Stimulated activated CD4-positive, alpha-beta T cell treated with anti-CD3 and anti-CD28 coated beads, Interleukin-1b, Interleukin-23, amount 100 ng/mL, for 1 hour (primary cell): ENCODE results near the gene PLVAP.

ENCODE experiments used
- DNase-seq, 2 donors: peaks; one replicate each; pipeline ENCODE4 v3.0.0-alpha.2; 2020; ENCODE audit warnings: low read depth in 2 of 2

PLVAP gene

DNA sequence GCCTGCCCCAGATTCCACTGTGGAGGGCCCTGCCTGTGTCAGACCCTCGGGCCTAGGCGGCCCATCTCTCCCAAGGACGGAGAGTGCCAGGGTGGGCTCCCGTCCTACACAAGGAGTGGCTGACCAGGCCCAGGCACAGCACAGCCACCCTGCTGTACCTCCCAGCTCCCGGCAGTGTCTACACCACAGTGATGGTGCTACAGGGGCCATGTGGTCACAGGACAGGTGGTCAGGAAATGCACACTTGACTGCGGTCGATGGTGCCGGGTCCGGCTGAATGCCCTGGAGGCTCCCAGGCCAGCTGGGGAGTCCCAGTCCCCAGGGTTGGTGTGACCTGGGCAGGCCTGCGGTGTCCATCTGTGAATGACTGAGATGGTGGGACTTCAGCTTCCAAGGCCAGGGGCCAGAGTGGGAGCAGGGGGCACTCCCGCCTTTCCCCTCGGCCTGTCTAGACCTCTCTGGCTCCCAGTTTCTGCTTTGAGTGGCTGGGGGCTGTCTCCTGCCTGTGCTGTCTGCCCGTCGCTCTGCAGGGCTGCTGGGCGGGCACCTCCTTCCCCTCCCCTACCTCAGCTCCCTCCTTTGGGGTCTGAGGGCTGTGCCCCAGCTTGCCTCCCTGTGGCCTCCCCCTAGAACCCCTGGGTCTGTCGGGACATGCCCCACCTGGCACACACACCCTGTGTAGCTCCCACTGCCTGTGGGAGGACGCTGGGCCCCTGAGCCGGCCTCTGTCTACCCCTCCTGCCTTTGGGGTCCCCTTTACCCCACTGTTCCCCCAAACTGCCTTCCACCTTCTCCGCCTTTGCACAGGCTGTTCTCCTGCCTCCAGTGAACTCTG is 55.3 kb downstream of the PLVAP start:
- DNase-seq, result no peak

- DNase-seq, result no peak
Measured at GRCh38 chr19:17320435-17320834, 56.7 kb downstream of the PLVAP start.

GRCh38 chr19:17319473-17320238 is 57.5 kb downstream of the PLVAP start:
- no peak for DNase-seq

DNA sequence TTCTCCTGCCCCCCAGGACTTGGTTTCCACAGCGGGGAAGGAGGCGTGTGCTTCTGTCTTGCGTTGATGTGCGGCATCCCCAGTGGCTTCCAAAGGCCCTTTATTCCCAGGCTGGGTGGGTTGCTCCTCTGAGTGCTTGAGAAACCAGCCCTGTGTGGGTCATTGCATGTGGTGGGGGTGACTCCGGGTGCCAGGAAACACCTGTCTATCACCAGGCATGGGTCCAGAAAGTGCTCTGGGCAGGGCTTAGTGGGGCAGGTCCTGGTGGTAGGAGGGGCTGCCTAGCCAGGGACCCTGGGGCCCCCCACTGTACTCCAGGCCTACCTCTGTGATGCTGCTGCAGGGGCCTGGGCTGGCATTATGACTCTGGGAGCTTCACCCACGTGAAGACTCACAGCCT is 58.2 kb downstream of the PLVAP start:
- DNase-seq, result no peak

- no peak for DNase-seq
Measured at GRCh38 chr19:17314007-17314593, 63.0 kb downstream of the PLVAP start.

- no peak for DNase-seq
Measured at GRCh38 chr19:17312189-17313113, 64.7 kb downstream of the PLVAP start.

DNA sequence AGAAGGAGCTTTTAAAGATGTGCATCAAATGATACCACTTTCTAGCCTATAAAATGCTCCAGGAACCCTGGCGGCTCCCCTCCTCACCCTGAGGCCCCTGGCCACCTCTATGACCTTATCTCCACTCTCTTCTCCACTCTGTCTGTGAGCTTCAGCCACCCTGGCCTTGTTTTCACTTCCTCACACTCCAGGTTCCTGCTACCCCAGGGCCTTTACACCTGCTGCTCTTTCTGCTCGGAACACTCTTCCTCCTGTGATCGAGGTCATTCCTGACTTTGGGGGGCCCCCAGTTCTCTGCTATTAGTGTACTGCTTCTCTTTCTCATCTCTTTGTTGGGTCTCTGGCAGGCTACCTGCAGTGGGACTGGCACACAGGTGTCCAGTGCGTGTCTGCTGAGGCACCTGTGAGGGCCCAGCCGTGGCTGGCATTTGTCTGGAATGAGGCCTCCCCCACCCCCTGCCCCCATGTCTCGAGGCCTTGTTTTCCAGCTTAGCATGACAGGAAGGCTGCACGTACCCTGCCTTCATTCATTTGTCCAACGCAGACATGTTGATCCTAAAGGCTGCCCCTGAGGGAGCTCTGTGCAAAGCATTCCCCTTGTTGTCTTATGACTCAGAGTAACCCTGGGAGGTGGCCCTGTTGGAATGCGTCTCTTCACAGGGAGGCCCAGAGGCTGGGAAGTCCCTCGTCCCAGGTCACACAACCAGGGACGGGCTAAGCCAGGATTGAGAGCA is 65.5 kb downstream of the PLVAP start:
- DNase-seq, result no peak

GRCh38 chr19:17309965-17310461 is 67.1 kb downstream of the PLVAP start:
- no peak for DNase-seq

DNA sequence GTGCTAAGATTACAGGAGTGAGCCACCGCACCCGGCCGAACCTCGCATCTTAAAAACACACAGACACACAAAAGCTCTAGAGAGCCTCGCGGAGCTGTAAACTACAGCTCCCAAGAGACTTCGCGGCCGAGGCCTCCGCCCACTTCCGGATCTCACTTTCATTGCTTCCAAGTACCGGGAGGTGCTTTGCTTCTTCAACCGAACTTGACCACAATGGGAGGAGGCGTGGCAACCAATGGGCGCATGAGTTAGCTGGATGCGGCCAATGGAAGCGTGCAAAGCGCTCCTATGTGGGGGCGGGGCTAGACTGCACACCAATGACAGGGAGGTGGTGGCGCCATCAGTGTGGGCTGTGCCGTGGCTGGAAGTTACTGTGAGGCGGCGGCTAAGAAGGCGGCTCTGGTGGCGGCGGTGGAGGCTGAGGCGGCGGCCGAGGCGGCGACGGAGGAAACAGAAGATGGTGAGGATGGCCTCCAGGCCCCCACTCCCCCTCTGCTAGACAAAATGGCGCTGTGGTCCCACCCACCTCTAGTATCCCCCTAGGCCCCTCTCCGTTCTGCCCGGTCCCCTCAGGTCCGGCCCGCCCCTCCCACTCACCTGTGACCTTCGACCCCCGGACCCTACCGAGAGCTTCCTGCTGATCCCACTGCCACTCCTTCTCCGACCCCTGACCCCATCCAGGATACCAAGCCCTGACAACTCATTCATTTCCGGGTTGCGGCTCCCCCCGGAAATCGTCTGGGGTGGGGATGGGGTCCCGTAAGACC is 67.8 kb downstream of the PLVAP start, which contains the start of gene DDA1:
TSS of gene DDA1 (plus strand) at position 366 of the 767 bp plus-strand sequence. CDS start at position 458, 92 bp downstream.
- DNase-seq, result peak; percentile 93 to 98

- DNase-seq, result no peak
Measured at GRCh38 chr19:17307876-17308377, 69.2 kb downstream of the PLVAP start.

- no peak for DNase-seq
Measured at GRCh38 chr19:17306285-17306714, 70.8 kb downstream of the PLVAP start.

DNA sequence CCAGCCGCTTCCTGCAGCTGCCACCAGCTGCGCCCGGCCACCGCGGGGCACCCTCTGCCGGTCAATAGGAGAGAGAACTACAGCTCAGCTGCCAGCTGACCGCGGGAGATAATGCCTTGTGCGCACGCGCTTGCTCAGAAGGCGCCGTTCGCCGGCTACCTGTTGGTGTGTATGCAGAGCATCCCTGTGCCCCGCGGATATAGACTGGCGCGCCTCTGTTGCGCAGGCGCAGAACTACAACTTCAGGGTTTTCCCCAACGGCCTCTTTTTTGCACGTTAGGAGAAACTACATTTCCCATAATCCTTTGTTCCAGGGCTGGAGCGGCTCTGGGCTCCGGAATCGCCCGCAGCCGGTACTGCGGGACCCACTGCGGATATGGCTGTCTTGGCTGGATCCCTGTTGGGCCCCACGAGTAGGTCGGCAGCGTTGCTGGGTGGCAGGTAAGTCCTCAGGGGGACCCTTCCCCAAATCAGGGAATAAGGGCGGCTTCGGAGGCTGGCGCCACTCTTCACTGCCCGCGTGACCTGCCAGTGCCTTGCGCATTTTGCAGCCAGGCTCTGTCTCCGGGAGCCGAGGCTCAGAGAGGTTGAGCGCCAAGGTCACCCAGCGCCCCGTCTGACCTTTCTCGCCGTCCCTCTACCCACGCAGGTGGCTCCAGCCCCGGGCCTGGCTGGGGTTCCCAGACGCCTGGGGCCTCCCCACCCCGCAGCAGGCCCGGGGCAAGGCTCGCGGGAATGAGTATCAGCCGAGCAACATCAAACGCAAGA is 71.4 kb downstream of the PLVAP start, which contains the start of gene MRPL34:
TSS of gene MRPL34 (plus strand) at position 356 of the 768 bp plus-strand sequence. CDS start at position 377, 21 bp downstream.
- DNase-seq, result peak; percentile 75 to 88

DNA sequence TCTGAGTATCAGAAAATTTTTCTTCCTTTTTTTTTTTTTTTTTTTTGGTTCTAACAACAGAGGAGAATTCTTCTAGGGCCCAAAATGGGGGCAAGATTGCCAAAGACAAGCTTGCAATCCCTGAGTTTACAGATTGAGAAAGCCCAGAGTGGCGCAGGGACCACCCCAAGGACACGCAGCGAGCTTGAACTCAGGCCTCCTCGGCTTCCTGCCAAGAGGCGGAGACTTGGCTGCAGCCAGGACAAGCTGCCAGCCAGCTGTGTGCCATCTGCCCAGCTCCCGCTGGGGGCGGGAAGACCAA is 72.0 kb downstream of the PLVAP start:
- no peak for DNase-seq

- DNase-seq, result no peak
Measured at GRCh38 chr19:17304386-17305215, 72.5 kb downstream of the PLVAP start.

- no peak for DNase-seq
Measured at GRCh38 chr19:17303940-17304267, 73.2 kb downstream of the PLVAP start.

- DNase-seq, result peak; percentile 79 to 91
Measured at GRCh38 chr19:17303167-17303939, 73.8 kb downstream of the PLVAP start, which contains the start of gene ABHD8. Gene ABHD8 (minus strand): TSS chr19:17303425. CDS start chr19:17301616, 1,809 bp downstream.
